HG03354 (cell line): ENCODE measurements around the gene HMOX1.
"Not testable (repeated sequence)": the region's sequence is repeated elsewhere in the genome, so short reads cannot be mapped to it uniquely, and the experiment has no call there.

Experiments used
- ATAC-seq: cut with Tn5 transposase; IDR thresholded peaks from one replicate; pipeline ENCODE4 v1.9.1; 2021; ENCODE audit warnings: mild to moderate bottlenecking; ENCODE audit not compliant: unreplicated experiment, poor library complexity, severe bottlenecking

Gene HMOX1

GRCh38 chr22:35425971-35426800 is 45.3 kb downstream of the HMOX1 start:
- ATAC-seq: no peak

- no peak for ATAC-seq
Observed at GRCh38 chr22:35426801-35427140, 45.9 kb downstream of the HMOX1 start.

- no peak for ATAC-seq
Observed at GRCh38 chr22:35430897-35431322, 50.0 kb downstream of the HMOX1 start.

- no peak for ATAC-seq
Observed at GRCh38 chr22:35431483-35432227, 50.8 kb downstream of the HMOX1 start.

GRCh38 chr22:35432228-35432905 is 51.5 kb downstream of the HMOX1 start:
- no peak for ATAC-seq

GRCh38 chr22:35434061-35434710 is 53.3 kb downstream of the HMOX1 start:
- no peak for ATAC-seq

GRCh38 chr22:35435201-35435740 is 54.4 kb downstream of the HMOX1 start:
- ATAC-seq: no peak

GRCh38 chr22:35436421-35436820 is 55.5 kb downstream of the HMOX1 start:
- no peak for ATAC-seq

GRCh38 chr22:35437049-35437448 is 56.2 kb downstream of the HMOX1 start:
- ATAC-seq: no peak

GRCh38 chr22:35438673-35439364 is 57.9 kb downstream of the HMOX1 start:
- not testable (repeated sequence) for ATAC-seq

- no peak for ATAC-seq
Observed at GRCh38 chr22:35439365-35439717, 58.4 kb downstream of the HMOX1 start.

- no peak for ATAC-seq
Observed at GRCh38 chr22:35440129-35440528, 59.2 kb downstream of the HMOX1 start.

GRCh38 chr22:35441489-35442100 is 60.7 kb downstream of the HMOX1 start:
- ATAC-seq: no peak

- ATAC-seq: no peak
Observed at GRCh38 chr22:35442471-35442870, 61.6 kb downstream of the HMOX1 start.

- ATAC-seq: no peak
Observed at GRCh38 chr22:35443338-35443737, 62.4 kb downstream of the HMOX1 start.
